Naive thymus-derived CD8-positive, alpha-beta T cell (primary cell): ENCODE data around the gene MYH13. TPM values are rescaled to one million over a fixed set of nuclear protein-coding genes. Genes with fewer than 3 reads are reported as not detected.
"Not testable (repeated sequence)": the region's sequence is repeated elsewhere in the genome, so short reads cannot be mapped to it uniquely, and the experiment has no call there.

Experiments
- ATAC-seq, 2 donors: fragments of 150-1000 bp; cut with Tn5 transposase in 1 of 2; sonication (Bioruptor Pico), chemical (Tn5 transposase) in 1 of 2; 1 replicate in 1 of 2; 2 replicates in 1 of 2; pipeline ENCODE4 v1.10.0; 2021; ENCODE audit warnings: mild to moderate bottlenecking in 2 of 2, moderate library complexity in 2 of 2
- POLR2A ChIA-PET: fragments of 350-600 bp; sonication (Branson Sonifier 250); formaldehyde crosslinking; loops from one replicate; lab custom pipeline; 2021; ENCODE audit warnings: antibody characterized with exemption; lab: Charles Lee
- DNase-seq, 10 donors: peaks; one replicate each; pipeline versions ENCODE4 v3.0.0 to v3.0.0-alpha.2; 2020 to 2022
- H3K27ac Mint-ChIP-seq, 10 donors: one replicate each; pipeline ENCODE4 v1.8.0; 2020 to 2022; ENCODE audit warnings: mild to moderate bottlenecking in 10 of 10, mixed read lengths in 10 of 10, moderate library complexity in 4 of 10, inconsistent platforms in 1 of 10
- H3K27me3 Mint-ChIP-seq, 5 donors: one replicate each; pipeline ENCODE4 v1.8.0; 2021 to 2022; ENCODE audit warnings: mixed read lengths in 5 of 5
- H3K36me3 Mint-ChIP-seq, 3 donors: one replicate each; pipeline ENCODE4 v1.8.0; 2020 to 2022; ENCODE audit warnings: mixed read lengths in 3 of 3, mild to moderate bottlenecking in 2 of 3, inconsistent platforms in 1 of 3
- H3K4me1 Mint-ChIP-seq, 4 donors: one replicate each; pipeline ENCODE4 v1.8.0; 2021 to 2022; ENCODE audit warnings: mixed read lengths in 4 of 4
- H3K4me3 Mint-ChIP-seq, 10 donors: one replicate each; pipeline ENCODE4 v1.8.0; 2020 to 2022; ENCODE audit warnings: mild to moderate bottlenecking in 10 of 10, mixed read lengths in 10 of 10, moderate library complexity in 6 of 10, inconsistent platforms in 1 of 10
- H3K9me3 Mint-ChIP-seq, 9 donors: one replicate each; pipeline ENCODE4 v1.8.0; 2020 to 2022; ENCODE audit warnings: mixed read lengths in 9 of 9, mild to moderate bottlenecking in 3 of 9, inconsistent platforms in 1 of 9, moderate library complexity in 1 of 9
- polyA plus RNA-seq, 3 donors: library from polyadenylated mRNA; unstranded; fragments of 300-500 nt; fragmentation: Illumina TruSeq; gene quantifications; one replicate each; pipeline ENCODE4 v1.2.3, GENCODE V29; 2021
- total RNA-seq, 8 experiments: library from RNA in 2 of 8; stranded (reverse) in 2 of 8; gene quantifications; one replicate each; pipeline ENCODE4 v1.2.3 and lab custom pipeline; 2021 to 2026

MYH13 gene
- total and polyA plus RNA-seq, 5 experiments from 2014 or later = not detected

DNA sequence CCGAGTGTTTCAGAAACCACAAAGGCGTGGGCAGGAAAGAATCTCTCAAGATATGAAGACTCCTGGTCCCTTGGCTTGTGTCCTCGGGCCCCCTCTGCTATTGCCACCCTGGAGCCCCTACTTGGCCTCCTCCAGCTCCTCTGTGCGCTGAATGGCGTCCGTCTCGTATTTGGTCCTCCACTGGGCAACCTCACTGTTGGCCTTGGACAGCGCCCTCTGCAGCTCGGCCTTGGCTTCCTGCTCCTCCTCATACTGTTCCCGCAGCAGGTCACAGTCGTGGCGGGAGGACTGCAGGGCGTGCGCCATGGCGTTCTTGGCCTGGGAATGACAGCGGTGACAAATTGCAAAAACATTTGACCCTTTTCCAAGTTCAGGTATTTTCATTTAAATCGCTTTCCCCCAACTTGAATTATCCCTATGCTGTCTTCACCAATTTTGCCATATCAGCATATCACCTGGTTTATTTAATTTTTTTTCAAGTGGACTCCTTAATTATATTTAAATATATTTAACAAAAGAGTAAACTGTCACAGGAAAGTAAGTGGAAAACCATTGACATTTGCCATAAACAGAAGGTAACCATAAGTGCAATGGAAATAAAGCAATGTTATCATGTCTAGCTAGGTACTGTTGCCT, 59.7 kb downstream of the MYH13 start:
- no peak for ATAC-seq
- H3K27ac Mint-ChIP-seq = no peak overlapping the region
- no peak overlapping the region for H3K4me3 Mint-ChIP-seq
- H3K27me3 Mint-ChIP-seq = peaks cover 5 to 21% (median 19%) of the 10 kb centered on the region in 5 donors
- no peak for DNase-seq
- no peaks in the 10 kb centered on the region for H3K36me3 Mint-ChIP-seq
- POLR2A ChIA-PET = no interaction called here
- no peaks in the 10 kb centered on the region for H3K9me3 Mint-ChIP-seq
- peaks cover 0 to 4% (median under 1%) of the 10 kb centered on the region in 4 donors for H3K4me1 Mint-ChIP-seq

- POLR2A ChIA-PET = no interaction called here
- DNase-seq = no peak
- peaks cover 5 to 18% (median 12%) of the 10 kb centered on the region in 5 donors for H3K27me3 Mint-ChIP-seq
- H3K4me3 Mint-ChIP-seq = no peak overlapping the region
- H3K27ac Mint-ChIP-seq = no peak overlapping the region
- no peaks in the 10 kb centered on the region for H3K9me3 Mint-ChIP-seq
- no peaks in the 10 kb centered on the region for H3K4me1 Mint-ChIP-seq
- H3K36me3 Mint-ChIP-seq = no peaks in the 10 kb centered on the region
- no peak for ATAC-seq
Observed at GRCh38 chr17:10311131-10311530, 61.7 kb downstream of the MYH13 start.

DNA sequence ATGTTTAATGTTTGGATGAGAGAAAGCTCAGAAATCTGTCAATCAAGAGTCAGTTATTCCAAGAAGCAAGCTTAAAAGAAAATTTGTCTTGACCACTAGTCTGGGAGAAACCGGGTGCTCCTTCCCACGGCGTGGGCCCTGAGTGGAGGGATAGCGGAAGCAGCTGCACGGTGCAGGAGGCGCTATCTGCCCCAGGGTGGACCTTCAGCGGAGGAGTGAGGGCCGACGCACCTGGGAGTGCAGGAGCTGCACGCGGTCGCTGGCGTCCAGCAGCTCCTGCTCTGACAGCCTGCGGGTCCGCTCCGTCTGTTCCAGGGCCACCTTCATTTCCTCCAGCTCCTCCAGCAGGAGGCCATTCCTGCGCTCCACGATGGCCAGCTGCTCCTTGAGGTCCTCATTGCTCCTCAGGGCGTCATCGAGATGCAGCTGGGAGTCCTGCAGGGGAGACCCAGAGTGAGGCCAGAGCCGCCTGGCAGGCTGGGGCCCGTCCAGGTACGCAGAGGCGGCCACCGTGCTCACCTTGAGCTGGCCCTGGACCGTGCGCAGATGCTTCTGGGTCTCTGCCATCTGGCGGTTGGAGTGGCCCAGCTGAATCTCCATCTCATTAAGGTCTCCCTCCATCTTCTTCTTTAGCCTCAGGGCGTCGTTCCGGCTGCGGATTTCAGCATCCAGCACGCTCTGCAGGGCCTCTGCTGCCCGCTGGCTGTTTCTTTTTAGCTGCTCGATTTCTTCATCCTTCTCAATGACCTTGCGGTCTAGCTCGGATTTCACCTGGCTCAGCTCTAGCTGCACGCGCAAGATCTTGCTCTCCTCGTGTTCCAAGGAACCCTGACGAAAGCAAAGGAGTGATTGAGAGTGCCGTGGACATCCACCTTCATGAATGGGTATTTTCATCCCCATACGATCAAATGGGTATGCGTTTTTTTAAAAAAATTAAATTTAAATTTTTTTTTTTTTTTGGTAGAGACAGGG, 63.5 kb downstream of the MYH13 start:
- DNase-seq (no peak), ATAC-seq (no peak)
- H3K36me3 Mint-ChIP-seq = no peaks in the 10 kb centered on the region
- no peak overlapping the region for H3K27ac Mint-ChIP-seq
- no peaks in the 10 kb centered on the region for H3K4me1 Mint-ChIP-seq
- POLR2A ChIA-PET = no interaction called here
- no peak overlapping the region for H3K4me3 Mint-ChIP-seq
- H3K9me3 Mint-ChIP-seq = no peaks in the 10 kb centered on the region
- peaks cover 0 to 8% (median 6%) of the 10 kb centered on the region in 5 donors for H3K27me3 Mint-ChIP-seq

GRCh38 chr17:10306585-10306984, 66.2 kb downstream of the MYH13 start:
- Mint-ChIP-seq H3K9me3 (peaks cover 0 to 6% (median 0%) of the 10 kb centered on the region in 9 donors), H3K4me1 (no peaks in the 10 kb centered on the region), H3K27ac (no peak overlapping the region), H3K27me3 (peaks cover 5 to 15% (median 8%) of the 10 kb centered on the region in 5 donors), H3K36me3 (no peaks in the 10 kb centered on the region), H3K4me3 (no peak overlapping the region)
- DNase-seq = no peak
- POLR2A ChIA-PET = no interaction called here
- no peak for ATAC-seq

GRCh38 chr17:10305398-10305797, 67.4 kb downstream of the MYH13 start:
- no peak for ATAC-seq
- peaks cover 4 to 15% (median 6%) of the 10 kb centered on the region in 5 donors for H3K27me3 Mint-ChIP-seq

DNA sequence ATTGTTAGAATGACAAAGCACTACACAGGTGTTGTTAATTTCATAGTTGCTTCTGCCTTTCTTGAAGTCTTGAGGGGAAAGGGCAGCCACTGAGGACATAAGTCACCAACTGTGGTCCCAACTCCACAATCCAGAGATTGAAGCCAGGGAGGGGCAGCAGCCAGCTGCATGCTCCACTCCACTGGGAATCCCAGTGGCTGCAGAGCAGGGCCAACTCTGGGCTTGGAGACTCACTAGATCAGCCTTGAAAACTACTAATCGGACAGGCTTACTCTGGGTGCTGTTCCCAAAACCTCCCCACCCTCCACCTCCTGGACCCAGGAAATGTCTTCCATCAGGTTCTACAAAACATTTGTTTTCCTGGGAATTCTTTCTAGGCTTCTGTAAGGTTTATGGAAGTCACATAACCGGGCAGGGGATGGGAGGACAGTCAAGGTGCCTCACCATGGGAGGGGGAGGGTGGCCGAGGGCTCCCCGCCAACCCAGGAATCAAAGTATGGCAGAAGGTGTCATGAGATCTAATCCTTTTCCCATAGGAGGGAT, 68.0 kb downstream of the MYH13 start:
- Mint-ChIP-seq H3K27ac (no peak overlapping the region), H3K27me3 (peaks cover 4 to 15% (median 6%) of the 10 kb centered on the region in 5 donors), H3K9me3 (peaks cover 0 to 6% (median 0%) of the 10 kb centered on the region in 9 donors), H3K4me1 (no peaks in the 10 kb centered on the region), H3K36me3 (no peaks in the 10 kb centered on the region), H3K4me3 (no peak overlapping the region)
- POLR2A ChIA-PET = no interaction called here
- no peak for ATAC-seq
- DNase-seq = no peak

More at GRCh38 chr17:10305398-10305797, 67.4 kb downstream of the MYH13 start:
- H3K27ac Mint-ChIP-seq = no peak overlapping the region
- peaks cover 0 to 6% (median 0%) of the 10 kb centered on the region in 9 donors for H3K9me3 Mint-ChIP-seq
- no peak overlapping the region for H3K4me3 Mint-ChIP-seq
- POLR2A ChIA-PET = no interaction called here
- H3K36me3 Mint-ChIP-seq = no peaks in the 10 kb centered on the region
- H3K4me1 Mint-ChIP-seq = no peaks in the 10 kb centered on the region
- DNase-seq = no peak

DNA sequence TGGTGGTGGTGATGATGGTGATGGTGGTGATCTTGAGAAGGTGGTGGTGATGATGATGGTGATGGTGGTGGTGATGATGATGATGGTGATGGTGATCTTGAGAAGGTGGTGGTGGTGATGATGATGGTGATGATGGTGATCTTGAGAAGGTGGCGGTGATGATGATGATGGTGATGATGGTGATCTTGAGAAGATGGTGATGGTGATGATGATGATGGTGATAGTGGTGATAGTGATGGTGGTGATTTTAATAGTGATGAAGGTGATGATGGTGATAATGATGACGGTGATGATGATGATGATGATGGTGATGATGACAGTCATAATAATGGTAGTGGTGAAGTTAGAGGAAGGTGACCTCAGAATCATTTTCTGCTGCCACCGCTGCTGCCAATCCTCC, 75.1 kb downstream of the MYH13 start:
- no peak for ATAC-seq
- peaks cover 1 to 23% (median 10%) of the 10 kb centered on the region in 5 donors for H3K27me3 Mint-ChIP-seq
- H3K4me1 Mint-ChIP-seq = no peaks in the 10 kb centered on the region
- no peak overlapping the region for H3K4me3 Mint-ChIP-seq
- no peak overlapping the region for H3K27ac Mint-ChIP-seq
- no peak for DNase-seq
- peaks cover 0 to 2% (median 0%) of the 10 kb centered on the region in 9 donors for H3K9me3 Mint-ChIP-seq
- POLR2A ChIA-PET = no interaction called here
- H3K36me3 Mint-ChIP-seq = no peaks in the 10 kb centered on the region

DNA sequence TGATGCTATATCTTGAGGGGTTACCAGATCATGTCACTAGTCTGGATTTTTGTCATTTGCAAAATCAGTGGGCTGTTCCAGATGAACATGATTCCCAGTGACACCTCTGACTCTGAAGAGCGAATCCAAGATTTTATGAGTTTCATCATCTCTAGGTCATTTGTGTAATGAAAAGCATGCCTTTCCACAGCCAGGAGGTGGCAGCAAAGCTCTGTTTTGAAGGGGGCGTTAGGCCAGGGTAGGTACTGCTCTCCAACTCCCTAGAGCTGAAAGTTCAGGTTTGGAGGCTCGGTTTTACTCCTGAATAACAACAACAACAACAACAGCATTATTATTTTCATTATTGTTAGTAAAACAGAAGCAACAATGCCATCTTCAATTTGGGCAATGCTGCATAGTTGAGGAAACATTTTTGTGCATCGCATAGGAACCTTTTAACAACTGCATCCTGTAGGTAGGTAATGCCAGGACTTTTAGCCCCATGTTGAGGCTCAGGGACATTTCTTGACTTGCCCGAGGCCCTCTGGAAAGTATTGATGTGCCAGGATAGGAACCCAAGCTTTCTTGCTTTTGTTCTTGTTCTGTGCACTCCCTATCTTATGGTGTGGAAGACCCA, 77.0 kb downstream of the MYH13 start:
- Mint-ChIP-seq H3K9me3 (no peaks in the 10 kb centered on the region), H3K36me3 (no peaks in the 10 kb centered on the region), H3K27me3 (peaks cover 6 to 29% (median 11%) of the 10 kb centered on the region in 5 donors), H3K4me1 (peaks cover 0 to 7% (median 2%) of the 10 kb centered on the region in 4 donors), H3K4me3 (no peak overlapping the region), H3K27ac (no peak overlapping the region)
- no peak for ATAC-seq
- peak in 2 of 10 donors; percentile 5 to 13 for DNase-seq
- POLR2A ChIA-PET = no interaction called here

- ATAC-seq = no peak
- H3K27me3 Mint-ChIP-seq = peaks cover 12 to 45% (median 20%) of the 10 kb centered on the region in 5 donors
Observed at GRCh38 chr17:10294180-10294579, 78.6 kb downstream of the MYH13 start.

GRCh38 chr17:10292057-10292937, 80.5 kb downstream of the MYH13 start:
- no peak for DNase-seq
- Mint-ChIP-seq H3K27ac (no peak overlapping the region), H3K4me1 (peaks cover 0 to 7% (median 2%) of the 10 kb centered on the region in 4 donors), H3K4me3 (no peak overlapping the region), H3K9me3 (no peaks in the 10 kb centered on the region), H3K36me3 (no peaks in the 10 kb centered on the region), H3K27me3 (peaks cover 18 to 64% (median 33%) of the 10 kb centered on the region in 5 donors)
- POLR2A ChIA-PET = no interaction called here
- ATAC-seq = no peak

More at GRCh38 chr17:10294180-10294579, 78.6 kb downstream of the MYH13 start:
- Mint-ChIP-seq H3K36me3 (no peaks in the 10 kb centered on the region), H3K4me3 (no peak overlapping the region), H3K9me3 (no peaks in the 10 kb centered on the region), H3K27ac (no peak overlapping the region), H3K4me1 (peaks cover 0 to 7% (median 2%) of the 10 kb centered on the region in 4 donors)
- POLR2A ChIA-PET = no interaction called here
- no peak for DNase-seq

GRCh38 chr17:10291576-10291975, 81.2 kb downstream of the MYH13 start:
- ATAC-seq, H3K9me3 Mint-ChIP-seq, H3K4me3 Mint-ChIP-seq, DNase-seq, H3K27ac Mint-ChIP-seq, H3K4me1 Mint-ChIP-seq, H3K36me3 Mint-ChIP-seq, POLR2A ChIA-PET: not testable (repeated sequence)
- H3K27me3 Mint-ChIP-seq = peaks cover 23 to 68% (median 38%) of the 10 kb centered on the region in 5 donors

GRCh38 chr17:10290041-10290440, 82.8 kb downstream of the MYH13 start:
- Mint-ChIP-seq H3K27ac (no peak overlapping the region), H3K4me1 (peaks cover 0 to 7% (median 2%) of the 10 kb centered on the region in 4 donors), H3K9me3 (no peaks in the 10 kb centered on the region), H3K36me3 (no peaks in the 10 kb centered on the region), H3K27me3 (peaks cover 23 to 66% (median 38%) of the 10 kb centered on the region in 5 donors), H3K4me3 (no peak overlapping the region)
- ATAC-seq (no peak), DNase-seq (no peak)
- POLR2A ChIA-PET = no interaction called here
